Lung microvascular endothelial cell (primary cell): ENCODE data around the gene OLFM3. TPM values are rescaled to one million over a fixed set of nuclear protein-coding genes. Genes with fewer than 3 reads are reported as not detected.
A peak's percentile ranks its signal among the peaks of the same experiment; 100 is the strongest.

Experiments used
- DNase-seq, 2 donors: peaks; one replicate each; pipeline versions ENCODE4 v3.0.0 to v3.0.0-alpha.2; 2010; ENCODE audit warnings: low read depth in 2 of 2
- total RNA-seq: library from RNA; depleted of rRNA; stranded (reverse); fragments of >200 nt; gene quantifications from 2 replicates; pipeline ENCODE4 v1.2.1, GENCODE V29; 2014

The OLFM3 gene
- total RNA-seq, 1 donor from 2014 or later: not detected

DNA sequence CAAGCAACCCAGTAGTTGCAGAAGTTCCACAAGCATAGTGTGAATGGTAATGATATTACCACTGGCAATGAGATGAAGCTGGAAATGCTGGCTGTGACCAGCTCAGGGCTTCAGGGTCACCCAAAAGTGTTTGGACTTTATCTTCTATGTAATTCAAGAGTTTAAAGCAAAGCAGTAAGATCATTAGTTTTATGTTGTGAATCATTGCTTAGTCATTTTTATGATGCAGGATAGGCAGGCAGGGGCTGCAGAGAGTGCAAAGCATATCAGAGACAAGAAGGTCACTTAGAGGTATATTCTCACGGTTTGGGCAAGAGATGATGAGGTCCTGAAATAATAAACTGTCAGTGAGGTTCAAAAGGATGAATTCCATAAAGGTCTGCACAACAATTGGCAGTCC is 147.4 kb downstream of the OLFM3 start:
- DNase-seq: no peak

DNA sequence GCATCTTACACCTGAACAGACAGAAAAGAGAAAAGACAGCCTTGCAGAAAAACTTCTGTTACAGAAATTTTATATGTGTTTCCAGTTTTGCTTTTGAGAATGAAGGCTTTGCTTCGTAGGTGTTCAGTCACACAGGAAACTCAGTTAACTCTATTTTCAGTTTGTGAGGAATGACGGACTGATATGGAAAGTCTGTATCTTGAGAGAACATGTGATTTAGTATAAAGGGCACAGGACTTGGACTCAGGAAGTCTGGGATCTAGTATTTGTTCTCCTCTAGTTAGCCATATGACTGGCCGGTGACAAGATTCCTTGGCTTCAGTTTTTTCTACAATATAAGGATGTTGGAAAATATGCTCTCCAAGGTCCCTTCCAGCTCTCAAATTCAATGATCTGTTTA is 149.1 kb downstream of the OLFM3 start:
- no peak for DNase-seq

DNA sequence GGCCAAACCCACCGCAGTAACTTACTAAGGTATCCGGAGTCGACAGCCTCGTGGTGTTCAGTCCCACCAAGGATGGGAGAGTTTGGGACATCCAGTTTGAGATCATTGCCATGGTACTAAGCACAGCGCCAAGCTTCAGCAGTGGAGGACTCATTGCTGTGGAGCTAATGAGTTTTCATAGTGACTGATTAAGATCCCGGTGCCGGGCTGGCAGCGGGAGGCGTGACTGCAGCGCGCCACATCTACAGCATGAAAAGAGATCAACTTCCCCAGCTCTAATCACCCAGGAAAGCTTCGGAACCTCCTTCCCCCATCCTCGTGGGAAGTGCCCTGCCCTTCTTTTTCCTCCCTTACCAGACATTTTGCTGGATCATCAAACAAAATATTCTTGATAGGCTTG is 149.9 kb downstream of the OLFM3 start:
- no peak for DNase-seq

DNA sequence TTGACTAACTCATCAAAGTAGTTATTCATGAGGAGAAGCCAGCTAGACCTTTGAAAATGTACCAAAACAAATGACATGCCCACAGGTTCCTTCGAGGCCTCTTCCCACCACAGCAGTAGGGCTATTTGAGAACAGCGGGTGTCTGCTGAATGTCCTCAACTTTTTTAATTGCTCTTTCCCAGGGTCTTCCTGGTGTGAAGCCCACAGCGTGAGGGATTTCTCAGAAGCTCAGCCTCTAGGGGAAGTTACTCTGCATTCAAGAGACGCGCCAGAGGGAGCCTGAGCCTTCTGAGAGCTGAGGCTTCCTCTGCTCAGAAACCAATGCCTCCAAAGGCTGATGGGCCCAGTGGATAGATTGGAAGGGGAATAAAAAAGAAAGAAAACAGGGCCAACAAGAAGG is 153.6 kb downstream of the OLFM3 start:
- DNase-seq: no peak

DNA sequence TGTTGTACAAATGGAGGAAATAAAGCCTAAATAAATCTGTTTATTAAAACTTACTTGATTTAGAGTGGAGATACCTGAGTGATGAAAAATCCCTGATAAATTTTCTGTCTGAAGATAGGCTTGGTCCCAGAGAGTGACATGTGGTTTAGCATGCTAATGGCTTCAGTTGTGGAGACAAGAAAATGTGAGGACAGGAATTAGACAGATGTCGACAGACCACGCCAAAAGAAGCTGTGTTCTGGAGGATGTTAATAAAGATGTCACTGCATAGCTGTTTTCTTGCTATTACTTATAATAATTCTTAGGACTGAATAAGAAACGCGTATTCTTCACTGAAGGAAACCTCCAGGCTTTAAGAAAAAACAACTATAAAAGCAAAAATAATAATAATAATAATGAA is 154.9 kb downstream of the OLFM3 start:
- DNase-seq: no peak

DNA sequence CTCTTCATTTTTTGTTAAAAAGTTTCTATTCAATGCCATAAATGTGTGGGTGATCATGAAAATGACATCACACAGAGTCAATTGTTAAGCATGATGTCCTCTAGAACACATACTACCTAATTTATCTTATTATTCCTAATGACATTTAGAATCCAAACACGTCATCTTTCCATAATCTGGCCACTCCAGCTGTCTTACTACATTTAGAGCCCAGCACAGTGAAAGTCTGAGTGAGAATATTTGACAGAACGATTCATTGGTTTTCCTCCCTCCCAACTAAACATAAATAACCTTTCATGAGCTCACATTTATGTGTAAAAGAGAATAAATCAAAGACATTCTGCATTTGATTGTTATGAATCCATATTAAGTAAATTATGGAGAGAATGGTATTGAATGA is 160.7 kb downstream of the OLFM3 start:
- no peak for DNase-seq

DNA sequence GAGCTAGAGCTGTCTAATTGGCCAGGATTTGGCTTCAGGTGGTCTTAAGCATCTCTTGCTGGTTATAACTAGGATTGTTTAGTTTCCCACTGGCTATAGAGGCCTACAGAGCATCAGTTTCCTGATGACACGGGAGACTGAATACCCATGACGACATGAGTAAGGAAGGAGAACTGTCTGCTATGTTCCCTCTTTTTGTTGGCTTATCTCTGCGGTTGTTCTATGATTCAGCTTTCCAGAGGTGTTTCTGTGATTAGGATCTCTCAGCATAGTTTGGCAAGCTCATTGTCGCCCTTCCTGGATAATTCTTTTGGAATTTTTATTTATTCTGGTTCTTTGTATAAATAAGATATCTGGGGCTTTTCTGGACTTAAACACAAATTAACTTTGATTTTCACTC is 163.4 kb downstream of the OLFM3 start:
- DNase-seq: peak in 1 of 2 donors; percentile 26

DNA sequence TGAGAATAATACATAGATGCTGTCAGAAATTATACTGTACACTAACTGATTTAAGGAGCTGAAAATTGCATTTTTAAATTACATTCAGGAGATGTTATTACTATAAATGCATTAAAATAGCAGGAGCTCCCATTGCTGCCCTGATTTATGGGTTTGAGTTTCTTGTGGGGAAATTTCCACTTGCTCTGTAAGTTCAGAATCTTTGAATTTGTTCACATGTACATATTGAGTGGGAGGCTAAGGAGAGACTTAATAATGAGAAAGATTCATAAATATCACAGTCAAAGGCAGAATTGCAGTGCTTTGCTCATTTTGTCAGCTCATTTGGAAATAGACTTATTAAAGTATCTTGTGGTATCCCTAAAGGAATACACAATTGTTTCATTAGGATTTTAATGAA is 170.3 kb downstream of the OLFM3 start:
- DNase-seq: no peak

DNA sequence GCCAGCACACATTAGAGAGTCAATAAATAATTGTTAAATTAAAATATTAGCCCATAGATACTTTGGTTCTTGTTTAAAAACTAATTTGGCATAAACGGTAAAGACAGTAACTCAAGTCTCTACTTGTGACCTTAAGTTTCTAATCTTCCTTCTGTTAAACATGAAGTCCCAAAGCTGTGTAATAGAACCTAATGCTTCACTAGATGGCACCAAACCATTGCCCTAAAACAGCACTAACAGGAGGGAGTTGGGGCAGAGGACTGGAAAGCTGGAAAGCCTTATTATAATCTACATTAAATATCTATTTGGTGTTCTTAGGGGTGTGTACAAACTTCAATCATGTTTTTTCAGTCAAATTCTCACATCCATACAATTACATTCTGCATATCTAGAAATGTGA is 176.7 kb downstream of the OLFM3 start:
- peak; percentile 15 to 29 for DNase-seq

DNA sequence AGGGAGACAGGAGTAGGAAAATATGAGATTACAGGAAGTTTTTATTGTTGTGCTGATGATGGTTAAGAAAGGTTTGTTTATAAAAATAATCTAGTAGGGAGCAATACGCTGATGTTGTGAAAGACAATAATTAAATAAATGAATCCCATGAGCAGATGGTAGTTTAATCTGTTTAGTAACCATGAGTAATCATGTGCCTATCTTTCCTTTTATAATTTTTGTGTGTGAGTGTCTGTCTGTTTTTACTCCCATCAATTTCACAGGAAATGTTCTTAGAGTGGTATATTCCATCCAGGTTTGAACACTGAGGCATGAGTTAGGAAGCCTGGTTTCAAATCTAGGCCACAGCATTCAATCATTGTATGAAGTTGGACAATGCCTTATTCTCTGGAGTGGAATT is 180.5 kb downstream of the OLFM3 start:
- DNase-seq: no peak

DNA sequence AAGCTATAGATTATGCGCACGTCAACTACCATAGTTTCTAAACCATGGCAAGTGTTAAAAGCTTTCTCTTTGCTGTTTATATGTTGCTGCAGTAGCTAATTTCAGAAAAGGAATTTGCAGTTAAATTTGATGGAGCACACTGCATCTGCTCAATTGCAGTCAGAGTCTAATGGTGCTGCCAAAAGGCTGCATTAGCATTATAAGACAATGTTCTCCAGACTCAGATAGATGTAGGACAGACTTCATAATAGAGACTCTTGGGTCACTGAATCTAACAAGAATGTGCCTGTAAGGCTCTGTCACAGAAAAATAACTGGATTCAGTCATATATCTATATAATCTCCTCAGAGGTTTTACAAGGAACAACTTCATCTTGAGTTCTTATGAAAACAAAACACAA is 198.3 kb downstream of the OLFM3 start:
- DNase-seq: no peak

DNA sequence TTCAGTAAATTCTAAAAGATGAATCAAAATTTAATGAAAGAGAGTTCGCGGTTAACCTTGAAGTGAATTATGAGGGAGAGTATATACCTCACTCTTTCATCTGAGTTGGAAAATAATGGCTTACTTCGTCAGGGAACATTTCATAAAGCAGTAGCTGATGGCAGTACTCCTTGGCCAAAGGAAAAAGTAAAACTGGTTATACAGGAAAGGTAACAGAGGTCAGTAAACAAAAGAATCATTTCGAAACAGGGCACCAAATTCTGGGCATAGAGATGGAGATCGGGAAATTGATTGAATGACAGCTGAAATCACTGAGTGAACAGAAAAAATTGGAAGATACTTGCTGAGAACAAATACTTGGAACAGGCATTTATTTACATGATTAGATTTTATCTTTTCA is 199.0 kb downstream of the OLFM3 start:
- DNase-seq: no peak

DNA sequence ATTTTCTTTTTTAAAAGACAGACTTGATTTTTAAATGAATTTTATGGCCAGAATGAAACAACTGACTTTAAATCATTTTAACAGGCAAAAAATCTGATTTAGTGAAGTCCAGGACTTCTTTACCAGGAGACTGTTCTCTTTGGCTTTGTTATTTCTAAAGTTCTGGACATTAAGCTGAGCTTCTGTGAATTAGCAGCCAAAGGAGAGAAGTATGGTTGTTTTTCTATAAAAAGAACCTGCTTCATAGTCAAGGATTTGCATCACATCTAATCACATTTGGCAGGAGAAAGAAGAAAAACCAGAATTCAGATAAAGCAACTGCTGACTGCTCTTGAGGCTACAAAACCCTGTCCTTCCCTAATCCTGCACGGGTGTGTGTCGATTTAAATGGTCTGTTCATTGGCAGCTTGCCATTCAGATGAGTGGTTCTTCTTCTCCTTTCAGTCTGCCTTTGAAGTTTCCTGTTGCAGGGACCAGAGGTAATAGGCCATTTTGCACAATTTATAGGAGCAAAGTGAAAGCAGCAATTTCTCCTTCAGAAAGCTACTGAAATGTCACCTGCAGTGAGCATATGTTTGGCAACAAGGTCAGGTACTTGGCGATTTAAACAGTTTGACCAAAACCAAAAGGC is 215.4 kb downstream of the OLFM3 start:
- peak in 1 of 2 donors; percentile 0 for DNase-seq

DNA sequence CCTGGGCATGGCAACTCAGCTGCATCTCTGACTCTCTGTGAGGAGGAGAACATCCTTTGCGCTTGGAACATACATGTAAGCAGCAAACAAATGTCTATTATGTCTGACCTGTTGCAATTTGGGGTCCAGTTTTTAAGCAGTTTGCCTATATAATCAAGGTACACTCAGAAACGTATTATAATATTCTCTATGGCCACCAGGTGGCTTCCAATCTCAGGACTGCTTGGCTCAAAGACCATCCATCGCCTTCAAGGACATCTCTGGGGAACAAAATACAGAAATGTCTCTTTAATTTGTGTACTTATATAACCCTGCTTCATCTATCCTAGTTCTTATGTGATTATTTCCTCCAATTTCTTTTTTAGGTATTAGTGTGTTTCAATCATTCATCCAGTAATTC is 227.2 kb downstream of the OLFM3 start:
- DNase-seq: peak; percentile 14 to 20

DNA sequence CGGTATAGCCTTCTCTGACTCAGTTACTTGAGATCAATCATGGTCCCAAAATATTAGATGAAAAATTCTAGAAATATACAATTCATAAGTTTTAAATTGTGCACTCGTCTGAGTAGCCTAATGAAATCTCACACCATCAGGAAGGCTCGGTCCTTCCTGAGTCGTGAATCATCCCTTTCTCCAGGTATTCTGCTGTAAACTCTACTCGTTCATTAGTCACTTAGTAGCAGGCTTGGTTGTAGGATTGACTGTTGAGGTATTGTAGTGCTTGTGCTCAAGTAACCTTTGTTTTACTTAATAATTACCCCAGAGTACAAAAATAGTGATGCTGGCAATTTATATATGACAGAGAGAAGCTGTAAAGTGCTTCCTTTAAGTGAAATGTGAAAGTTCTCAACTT is 238.7 kb downstream of the OLFM3 start:
- DNase-seq: no peak

DNA sequence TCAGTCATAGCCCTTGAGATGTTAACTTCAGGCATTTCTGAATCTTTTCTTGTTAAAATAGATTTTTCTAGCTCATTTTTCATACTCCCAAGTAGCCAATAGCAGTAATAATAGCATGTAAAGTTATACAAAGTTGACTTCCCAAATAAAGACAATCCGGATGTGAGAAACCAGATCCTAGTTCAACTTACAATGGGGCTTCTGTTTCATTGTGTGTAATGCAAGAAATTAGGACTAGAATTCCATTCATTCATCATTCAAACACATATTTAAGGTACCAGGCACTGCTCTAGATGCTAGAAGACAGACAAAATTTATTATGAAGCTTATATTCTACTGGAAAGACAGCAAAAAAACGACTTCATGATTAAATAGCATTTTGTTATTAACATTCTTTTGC is 240.3 kb downstream of the OLFM3 start:
- DNase-seq: no peak
